Fibroblast of lung (primary cell): Measurements from ENCODE around the gene BCAR3. TPM values are rescaled to one million over a fixed set of nuclear protein-coding genes. Genes with fewer than 3 reads are reported as not detected.
A peak's percentile ranks its signal among the peaks of the same experiment; 100 is the strongest.

Experiments
- DNase-seq, 2 donors: peaks; one replicate each; pipeline versions ENCODE4 v3.0.0 to v3.0.0-alpha.2; 2010; ENCODE audit warnings: low read depth in 2 of 2
- H2AFZ ChIP-seq: 2 replicates; pipeline ENCODE4 v1.5.1; 2012; ENCODE audit warnings: low read length, control low read depth, inconsistent platforms
- H3K27ac ChIP-seq: 2 replicates; pipeline ENCODE4 v1.5.1; 2011; ENCODE audit warnings: low read length, control low read depth; ENCODE audit not compliant: insufficient read depth
- H3K27me3 ChIP-seq: 2 replicates; pipeline ENCODE4 v1.5.1; 2011; ENCODE audit warnings: mild to moderate bottlenecking, low read length; ENCODE audit not compliant: control insufficient read depth, insufficient read depth
- H3K36me3 ChIP-seq: 2 replicates; pipeline ENCODE4 v1.5.1; 2011; ENCODE audit warnings: low read length; ENCODE audit not compliant: control insufficient read depth, insufficient read depth
- H3K4me1 ChIP-seq: 2 replicates; pipeline ENCODE4 v1.5.1; 2011; ENCODE audit warnings: low read length; ENCODE audit not compliant: control insufficient read depth, insufficient read depth; ENCODE audit errors: extremely low read depth
- H3K4me2 ChIP-seq: 2 replicates; pipeline ENCODE4 v1.5.1; 2011; ENCODE audit warnings: low read length, control low read depth; ENCODE audit not compliant: insufficient read depth; ENCODE audit errors: extremely low read depth
- H3K4me3 ChIP-seq, 4 experiments: fragments of 200-600 bp in 1 of 4; sonication (generic) in 1 of 4; replicated peaks in 1 of 4; 2 replicates each; pipeline ENCODE4 v1.5.1; 2011 to 2016; ENCODE audit warnings: low read length in 4 of 4, low read depth in 3 of 4, mild to moderate bottlenecking in 3 of 4, control low read depth in 2 of 4, inconsistent platforms in 1 of 4, mixed read lengths in 1 of 4; ENCODE audit not compliant: insufficient read depth in 1 of 4; ENCODE audit errors: control extremely low read depth in 1 of 4
- H3K79me2 ChIP-seq: 2 replicates; pipeline ENCODE4 v1.5.1; 2012; ENCODE audit warnings: mild to moderate bottlenecking, low read length, inconsistent platforms; ENCODE audit not compliant: control insufficient read depth, insufficient read depth
- H3K9ac ChIP-seq: 2 replicates; pipeline ENCODE4 v1.5.1; 2011; ENCODE audit warnings: mild to moderate bottlenecking, low read length, control low read depth; ENCODE audit not compliant: insufficient read depth
- H3K9me3 ChIP-seq: 2 replicates; pipeline ENCODE4 v1.5.1; 2012; ENCODE audit warnings: low read depth, low read length; ENCODE audit not compliant: control insufficient read depth, insufficient read depth
- H4K20me1 ChIP-seq: 2 replicates; pipeline ENCODE4 v1.5.1; 2011; ENCODE audit warnings: low read length; ENCODE audit not compliant: control insufficient read depth, insufficient read depth; ENCODE audit errors: extremely low read depth
- EZH2 ChIP-seq: IDR thresholded peaks from 2 replicates; pipeline ENCODE4 v1.5.1; 2012; ENCODE audit warnings: low read length, control low read depth, mild to moderate bottlenecking; ENCODE audit errors: missing control alignments
- polyA plus RNA-seq, 2 donors: library from polyadenylated mRNA; depleted of rRNA in 1 of 2; stranded (reverse) in 1 of 2; unstranded in 1 of 2; fragments of >200 nt; gene quantifications; 2 replicates each; pipeline ENCODE4 v1.2.1, GENCODE V29; 2011 to 2012; ENCODE audit warnings: missing spikeins in 1 of 2
- total RNA-seq: library from RNA; depleted of rRNA; stranded (reverse); fragments of >200 nt; gene quantifications from 2 replicates; pipeline ENCODE4 v1.2.1, GENCODE V29; 2014
- TF ChIP-seq, protein P1 (sequence below), 2 donors: IDR thresholded peaks in 1 of 2; conservative IDR thresholded peaks in 1 of 2; 1 replicate in 1 of 2; 2 replicates in 1 of 2; pipeline ENCODE4 v1.5.1; 2011 to 2012; ENCODE audit warnings: low read length in 2 of 2, control low read depth in 1 of 2, inconsistent platforms in 1 of 2, low read depth in 1 of 2, mild to moderate bottlenecking in 1 of 2

The BCAR3 gene
- total and polyA plus RNA-seq, 2 donors (not counting 1 experiment from before 2014, with no cell fraction given) = 12.6 to 35.2 TPM

DNA sequence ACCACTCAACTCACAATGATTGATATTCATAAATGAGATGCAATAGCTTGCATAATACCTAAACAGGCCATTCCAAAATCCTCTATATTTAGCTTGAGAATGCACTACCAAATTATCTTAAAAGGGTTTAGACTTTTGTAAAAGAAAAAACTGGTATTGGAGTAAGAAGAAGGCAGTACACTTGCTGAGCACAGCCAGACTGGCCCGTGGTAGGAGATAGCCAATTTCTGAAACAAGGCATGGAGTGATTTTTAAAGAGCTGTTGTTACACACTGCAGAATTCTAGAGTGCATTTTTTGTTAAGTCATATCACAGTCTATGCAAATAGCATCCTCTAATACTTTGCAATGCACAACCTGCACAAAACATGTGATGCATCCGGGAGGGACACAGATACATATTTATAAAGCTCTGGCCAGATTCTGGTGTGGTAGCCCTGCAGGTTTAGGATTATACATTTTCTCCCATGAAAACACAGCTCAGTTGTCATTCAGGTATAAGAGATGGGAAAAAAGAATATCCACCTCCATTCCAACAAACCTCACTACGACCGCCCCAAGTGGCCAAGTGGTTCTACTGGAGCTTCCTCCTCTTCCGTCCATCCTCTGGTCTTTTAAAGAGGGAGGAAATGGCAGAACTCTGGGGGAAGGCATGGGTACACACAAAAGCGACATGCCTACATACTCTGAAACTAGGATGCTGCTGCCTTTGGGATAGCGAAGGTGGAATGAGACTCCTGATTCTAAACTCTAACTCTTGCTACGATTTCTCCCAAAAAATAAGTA lies 40.8 kb downstream of the BCAR3 start:
- Histone ChIP-seq H3K9me3 (no peaks in the 10 kb centered on the region), H3K27me3 (no peaks in the 10 kb centered on the region), H3K36me3 (peaks cover 8% of the 10 kb centered on the region), H2AFZ (no peak overlapping the region), H3K4me3 (no peak overlapping the region), H3K27ac (no peak overlapping the region), H3K79me2 (peaks cover 45% of the 10 kb centered on the region), H3K9ac (no peak overlapping the region), H3K4me2 (no peak overlapping the region), H4K20me1 (no peaks in the 10 kb centered on the region), H3K4me1 (no peaks in the 10 kb centered on the region)
- TF ChIP-seq, protein P1, sequence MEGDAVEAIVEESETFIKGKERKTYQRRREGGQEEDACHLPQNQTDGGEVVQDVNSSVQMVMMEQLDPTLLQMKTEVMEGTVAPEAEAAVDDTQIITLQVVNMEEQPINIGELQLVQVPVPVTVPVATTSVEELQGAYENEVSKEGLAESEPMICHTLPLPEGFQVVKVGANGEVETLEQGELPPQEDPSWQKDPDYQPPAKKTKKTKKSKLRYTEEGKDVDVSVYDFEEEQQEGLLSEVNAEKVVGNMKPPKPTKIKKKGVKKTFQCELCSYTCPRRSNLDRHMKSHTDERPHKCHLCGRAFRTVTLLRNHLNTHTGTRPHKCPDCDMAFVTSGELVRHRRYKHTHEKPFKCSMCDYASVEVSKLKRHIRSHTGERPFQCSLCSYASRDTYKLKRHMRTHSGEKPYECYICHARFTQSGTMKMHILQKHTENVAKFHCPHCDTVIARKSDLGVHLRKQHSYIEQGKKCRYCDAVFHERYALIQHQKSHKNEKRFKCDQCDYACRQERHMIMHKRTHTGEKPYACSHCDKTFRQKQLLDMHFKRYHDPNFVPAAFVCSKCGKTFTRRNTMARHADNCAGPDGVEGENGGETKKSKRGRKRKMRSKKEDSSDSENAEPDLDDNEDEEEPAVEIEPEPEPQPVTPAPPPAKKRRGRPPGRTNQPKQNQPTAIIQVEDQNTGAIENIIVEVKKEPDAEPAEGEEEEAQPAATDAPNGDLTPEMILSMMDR (conservative IDR thresholded peaks at IDR 0.05 in 1 of 2, IDR thresholded peaks at IDR 0.05 in 1 of 2; ENCODE audit: low read depth in 1 of 2, low read length in 2 of 2) = no peak
- no peak for TF ChIP-seq EZH2
- no peak for DNase-seq

DNA sequence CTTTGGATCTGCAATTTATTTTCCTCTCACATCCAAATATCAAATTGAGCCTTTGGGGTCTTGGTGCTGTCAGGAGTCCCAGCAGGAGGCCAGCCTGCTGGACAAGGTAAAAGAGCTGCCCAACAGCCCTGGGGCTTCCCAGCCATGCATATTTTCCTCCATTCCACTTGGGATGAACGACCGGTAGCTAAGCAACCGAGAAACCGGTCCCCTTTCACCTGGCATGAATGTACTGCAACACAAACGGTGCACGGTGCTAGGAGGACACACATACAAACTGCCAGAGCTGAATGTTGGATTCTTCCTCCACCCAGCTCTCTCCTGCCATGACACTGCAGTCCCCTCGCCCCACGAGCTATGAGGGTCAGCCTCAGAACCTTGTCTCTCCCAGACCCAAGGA lies 42.7 kb downstream of the BCAR3 start:
- TF ChIP-seq, protein P1 (conservative IDR thresholded peaks at IDR 0.05 in 1 of 2, IDR thresholded peaks at IDR 0.05 in 1 of 2; ENCODE audit: low read depth in 1 of 2, low read length in 2 of 2) = no peak
- TF ChIP-seq EZH2 = no peak
- Histone ChIP-seq H3K4me1 (no peaks in the 10 kb centered on the region), H3K36me3 (peaks cover 11% of the 10 kb centered on the region), H3K9me3 (no peaks in the 10 kb centered on the region), H3K27ac (no peak overlapping the region), H3K4me2 (no peak overlapping the region), H3K27me3 (no peaks in the 10 kb centered on the region), H3K9ac (no peak overlapping the region), H2AFZ (no peak overlapping the region), H3K79me2 (peaks cover 49% of the 10 kb centered on the region), H4K20me1 (no peaks in the 10 kb centered on the region), H3K4me3 (no peak overlapping the region)
- no peak for DNase-seq

DNA sequence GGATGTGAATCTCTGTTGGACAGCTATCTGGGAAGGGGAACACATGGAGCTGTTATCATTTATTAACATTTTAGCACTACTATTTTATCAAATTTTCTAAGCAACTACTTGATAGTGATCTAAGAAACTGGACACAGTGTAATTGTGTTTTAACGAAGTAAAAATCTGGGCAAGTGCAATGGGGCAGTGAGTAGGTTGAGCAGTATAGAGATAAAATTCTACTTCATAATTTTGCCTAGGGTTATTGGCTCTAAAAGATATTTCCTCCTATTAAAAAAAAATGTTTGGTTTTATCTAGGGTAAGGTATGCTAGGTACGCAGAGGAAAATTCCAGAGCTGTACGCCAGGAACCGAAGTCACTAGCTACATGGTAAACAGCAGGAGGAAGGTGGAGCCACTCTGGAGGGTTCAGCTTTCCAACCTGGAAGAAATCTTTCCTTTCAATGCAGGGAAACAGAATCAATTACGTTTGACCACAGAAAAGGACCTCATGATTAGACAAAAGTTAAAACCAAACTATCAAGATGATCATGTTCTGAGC lies 43.3 kb downstream of the BCAR3 start:
- no peak overlapping the region for H2AFZ ChIP-seq
- no peak overlapping the region for H3K9ac ChIP-seq
- H3K79me2 ChIP-seq = peaks cover 48% of the 10 kb centered on the region
- DNase-seq = peak in 1 of 2 donors; percentile 65
- H3K9me3 ChIP-seq = no peaks in the 10 kb centered on the region
- H4K20me1 ChIP-seq = no peaks in the 10 kb centered on the region
- H3K4me1 ChIP-seq = no peaks in the 10 kb centered on the region
- peaks cover 11% of the 10 kb centered on the region for H3K36me3 ChIP-seq
- no peak for TF ChIP-seq EZH2
- TF ChIP-seq, protein P1 (conservative IDR thresholded peaks at IDR 0.05 in 1 of 2, IDR thresholded peaks at IDR 0.05 in 1 of 2; ENCODE audit: low read depth in 1 of 2, low read length in 2 of 2) = no peak
- no peak overlapping the region for H3K27ac ChIP-seq
- H3K4me2 ChIP-seq = no peak overlapping the region
- H3K27me3 ChIP-seq = no peaks in the 10 kb centered on the region
- no peak overlapping the region for H3K4me3 ChIP-seq
